Rectal smooth muscle tissue (tissue), 1 donor: ENCODE measurements around the gene TAC4.

Experiments used
- H3K27ac ChIP-seq: one replicate; pipeline ENCODE4 v1.7.0; 2013; ENCODE audit warnings: low read depth, low read length, inconsistent platforms
- H3K27me3 ChIP-seq: one replicate; pipeline ENCODE4 v1.7.0; 2013; ENCODE audit warnings: low read length; ENCODE audit not compliant: control insufficient read depth, insufficient read depth
- H3K36me3 ChIP-seq: one replicate; pipeline ENCODE4 v1.7.0; 2013; ENCODE audit warnings: low read length; ENCODE audit not compliant: control insufficient read depth, insufficient read depth
- H3K4me1 ChIP-seq: one replicate; pipeline ENCODE4 v1.7.0; 2013; ENCODE audit warnings: low read length; ENCODE audit not compliant: control insufficient read depth, insufficient read depth
- H3K4me3 ChIP-seq: one replicate; pipeline ENCODE4 v1.7.0; 2013; ENCODE audit warnings: low read length
- H3K9ac ChIP-seq: one replicate; pipeline ENCODE4 v1.7.0; 2013; ENCODE audit warnings: low read length

TAC4 gene

DNA sequence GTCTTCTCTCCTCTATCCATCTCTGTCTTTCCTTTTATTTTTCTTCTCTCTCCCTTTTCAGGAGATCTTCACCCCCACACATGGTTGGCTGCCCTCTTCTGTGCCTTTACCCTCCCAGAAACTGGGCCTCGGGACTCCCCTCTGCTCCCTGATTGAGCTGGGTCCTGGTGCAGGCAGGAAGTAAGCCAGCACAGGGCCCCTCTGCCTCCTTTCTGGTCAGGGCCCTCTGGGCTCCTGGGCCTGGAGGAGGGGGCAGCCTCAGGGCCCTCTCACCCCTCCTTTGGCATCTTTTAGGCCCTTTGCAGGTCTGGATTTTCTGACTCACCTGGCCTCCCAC, 21.1 kb upstream of the TAC4 start:
- Histone ChIP-seq H3K27me3 (peaks cover 4% of the 10 kb centered on the region), H3K9ac (no peak overlapping the region), H3K4me3 (no peak overlapping the region), H3K36me3 (no peaks in the 10 kb centered on the region), H3K4me1 (no peaks in the 10 kb centered on the region), H3K27ac (no peak overlapping the region)

GRCh38 chr17:49866882-49867413, 19.1 kb upstream of the TAC4 start:
- no peak overlapping the region for H3K27ac ChIP-seq
- H3K27me3 ChIP-seq = no peaks in the 10 kb centered on the region
- no peak overlapping the region for H3K4me3 ChIP-seq
- no peaks in the 10 kb centered on the region for H3K36me3 ChIP-seq
- no peak overlapping the region for H3K9ac ChIP-seq
- no peaks in the 10 kb centered on the region for H3K4me1 ChIP-seq

- no peaks in the 10 kb centered on the region for H3K27me3 ChIP-seq
- H3K9ac ChIP-seq = no peak overlapping the region
Observed at GRCh38 chr17:49866019-49866380, 18.1 kb upstream of the TAC4 start.

DNA sequence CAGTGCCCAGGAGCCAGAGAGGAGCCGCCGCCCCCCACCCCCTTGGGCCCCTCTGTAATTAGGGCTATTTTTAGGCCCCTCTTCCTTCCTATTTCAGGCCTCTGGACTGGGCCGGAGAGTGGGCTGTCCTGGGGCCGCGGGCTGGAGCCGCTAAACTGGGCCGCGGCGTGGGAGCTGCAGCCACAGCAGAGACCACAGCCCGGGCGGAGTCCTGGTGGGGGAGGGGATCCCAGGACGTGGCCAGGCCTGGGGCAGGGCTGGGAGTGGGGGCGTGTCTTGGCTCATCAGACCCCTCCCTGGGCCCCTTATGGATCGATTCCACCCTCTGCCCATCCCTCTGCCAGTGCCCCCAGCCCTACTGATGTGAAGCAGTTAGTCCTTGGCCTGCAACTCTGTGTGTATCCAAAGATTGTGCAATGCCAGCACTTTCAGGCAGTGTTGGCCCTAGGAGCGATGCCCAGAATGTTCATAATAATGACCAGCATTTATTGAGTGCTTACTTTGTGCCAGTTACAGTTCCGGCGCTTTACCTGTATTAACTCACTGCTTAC, 15.0 kb upstream of the TAC4 start:
- Histone ChIP-seq H3K4me3 (no peak overlapping the region), H3K36me3 (no peaks in the 10 kb centered on the region)

More at GRCh38 chr17:49866019-49866380, 18.1 kb upstream of the TAC4 start:
- H3K36me3 ChIP-seq = no peaks in the 10 kb centered on the region
- no peaks in the 10 kb centered on the region for H3K4me1 ChIP-seq
- no peak overlapping the region for H3K4me3 ChIP-seq
- no peak overlapping the region for H3K27ac ChIP-seq

DNA sequence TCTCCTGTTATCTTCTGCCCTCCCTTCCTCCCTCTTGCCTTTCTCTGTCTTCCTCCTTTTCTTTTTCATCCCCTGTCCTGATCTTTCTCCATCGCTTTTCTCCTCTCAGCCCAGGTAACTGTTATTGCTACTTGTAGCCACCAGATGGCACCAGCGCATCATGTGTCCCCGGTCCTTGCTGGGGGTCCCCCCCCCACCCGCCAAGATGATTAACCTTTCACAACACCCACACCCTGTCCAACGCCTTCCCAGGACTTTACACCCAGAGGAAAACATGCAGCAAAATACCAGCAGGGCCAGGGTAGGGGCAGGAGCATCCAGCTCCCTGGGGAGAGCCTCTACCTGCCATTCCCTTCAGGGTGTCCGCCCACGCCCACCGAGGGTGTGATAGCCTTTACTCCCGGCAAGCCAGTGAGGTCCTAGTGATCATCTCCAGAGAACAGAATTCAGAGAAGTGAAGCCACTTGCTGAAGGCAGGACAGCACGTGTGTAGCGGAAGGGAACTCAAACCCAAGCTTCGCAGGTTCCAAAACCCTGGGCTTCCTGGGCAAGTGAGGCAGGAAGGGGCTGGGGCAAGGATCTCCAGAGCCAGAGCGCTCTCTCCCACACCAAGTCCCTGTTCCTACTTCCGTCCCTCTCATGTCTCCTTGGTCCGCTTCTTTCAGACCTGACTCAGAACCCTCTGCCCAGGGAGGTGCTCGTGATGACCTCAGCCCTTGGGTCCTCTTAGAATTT, 13.4 kb upstream of the TAC4 start:
- no peak overlapping the region for H3K4me3 ChIP-seq

More for the DNA sequence above, 15.0 kb upstream of the TAC4 start:
- Histone ChIP-seq H3K4me1 (no peaks in the 10 kb centered on the region), H3K9ac (no peak overlapping the region), H3K27me3 (no peaks in the 10 kb centered on the region), H3K27ac (no peak overlapping the region)

DNA sequence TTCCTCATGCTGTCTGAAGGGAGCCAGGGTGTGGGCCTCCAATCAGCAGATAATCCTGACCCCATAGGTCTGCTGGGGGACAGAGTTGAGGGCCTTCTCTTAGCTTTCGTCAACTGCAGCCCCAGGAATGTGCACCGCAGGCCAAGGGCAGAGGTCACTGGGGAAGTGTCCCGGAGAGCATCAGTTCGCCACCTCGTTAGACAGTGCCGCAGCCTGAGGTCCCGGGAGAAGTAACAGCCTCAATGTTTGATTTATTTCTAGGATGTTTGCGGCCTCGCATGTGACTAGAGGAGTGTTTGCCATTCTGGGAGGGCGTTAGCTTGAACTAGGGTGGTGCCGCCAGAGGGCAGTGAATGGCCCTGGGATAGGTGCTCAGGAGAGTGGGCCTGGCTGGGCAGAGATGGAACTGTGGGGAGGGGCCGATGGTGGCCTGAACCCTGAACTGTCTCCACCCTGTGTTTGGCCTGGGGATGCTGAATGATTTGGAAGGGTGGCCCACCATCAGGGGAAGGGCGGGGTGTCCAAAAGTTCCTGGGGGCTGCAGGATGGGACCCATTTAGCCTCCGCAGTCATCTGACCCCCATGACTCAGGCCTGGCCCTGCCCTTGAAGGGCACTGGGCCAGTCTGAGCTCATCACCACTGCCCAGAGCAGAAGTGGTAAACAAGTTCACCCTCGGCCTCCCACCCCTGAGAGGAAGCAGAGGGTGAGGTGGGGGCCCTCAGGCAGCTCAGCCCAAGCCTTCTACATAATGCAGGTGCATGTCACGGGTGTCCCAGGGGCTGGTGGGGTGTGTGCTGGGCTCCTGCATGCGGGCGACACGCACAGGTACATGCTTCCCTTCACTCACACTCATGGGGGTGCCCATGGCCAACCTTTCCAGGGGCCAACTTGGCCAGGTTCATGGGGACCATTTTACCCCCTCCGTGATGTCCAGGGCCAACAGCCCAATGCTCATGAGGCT, 12.4 kb upstream of the TAC4 start:
- H3K9ac ChIP-seq = no peak overlapping the region
- no peaks in the 10 kb centered on the region for H3K4me1 ChIP-seq
- H3K27ac ChIP-seq = no peak overlapping the region
- H3K4me3 ChIP-seq = no peak overlapping the region
- H3K27me3 ChIP-seq = no peaks in the 10 kb centered on the region
- H3K36me3 ChIP-seq = no peaks in the 10 kb centered on the region

More for the DNA sequence above, 13.4 kb upstream of the TAC4 start:
- no peak overlapping the region for H3K9ac ChIP-seq
- no peaks in the 10 kb centered on the region for H3K4me1 ChIP-seq
- no peaks in the 10 kb centered on the region for H3K36me3 ChIP-seq
- no peak overlapping the region for H3K27ac ChIP-seq
- no peaks in the 10 kb centered on the region for H3K27me3 ChIP-seq

DNA sequence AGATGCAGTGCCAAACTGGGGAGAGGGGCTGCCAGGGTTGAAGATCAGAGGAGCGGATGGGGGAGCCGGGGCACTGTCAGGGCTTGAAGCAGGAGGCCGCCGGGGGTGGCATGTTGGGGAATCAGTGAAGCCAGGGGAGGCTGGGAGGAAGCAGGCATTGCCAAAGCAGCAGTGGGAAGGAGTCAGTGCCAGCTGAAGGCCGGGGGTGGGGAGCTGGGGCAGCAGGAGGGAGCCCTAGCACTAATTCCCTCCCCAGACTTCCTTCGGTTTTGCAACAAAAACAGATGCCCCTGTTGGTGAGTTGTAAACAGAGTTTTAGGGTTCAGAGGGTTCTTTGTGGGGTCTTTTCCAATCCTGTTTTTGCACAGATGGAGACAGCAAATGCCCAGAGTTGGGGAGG, 10.9 kb upstream of the TAC4 start:
- Histone ChIP-seq H3K4me3 (no peak overlapping the region), H3K4me1 (no peaks in the 10 kb centered on the region), H3K27ac (no peak overlapping the region), H3K9ac (no peak overlapping the region), H3K36me3 (no peaks in the 10 kb centered on the region), H3K27me3 (no peaks in the 10 kb centered on the region)

DNA sequence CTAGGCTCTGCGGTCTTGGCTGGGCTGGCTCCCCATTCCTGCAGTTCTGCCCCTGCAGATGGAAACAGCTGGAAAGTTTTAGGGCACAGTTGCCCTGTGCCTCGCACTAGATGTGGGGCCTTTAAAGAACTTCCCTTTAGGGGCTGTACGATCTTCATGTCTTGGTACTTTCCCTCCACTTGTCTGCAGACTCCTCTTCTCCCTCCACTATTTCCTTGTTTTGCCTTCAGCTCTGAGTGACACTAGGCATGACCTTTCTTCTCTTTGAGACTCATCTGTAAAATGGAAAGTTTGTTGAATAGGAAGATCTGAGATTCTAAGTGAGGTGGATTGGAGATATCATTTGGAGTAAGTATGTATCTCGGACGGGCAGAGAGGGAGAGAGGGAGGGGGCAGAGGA, 6.3 kb upstream of the TAC4 start:
- Histone ChIP-seq H3K27ac (no peak overlapping the region), H3K36me3 (no peaks in the 10 kb centered on the region), H3K27me3 (peaks cover 3% of the 10 kb centered on the region), H3K4me1 (peaks cover 4% of the 10 kb centered on the region), H3K4me3 (no peak overlapping the region), H3K9ac (no peak overlapping the region)

GRCh38 chr17:49853470-49854015, 5.7 kb upstream of the TAC4 start:
- Histone ChIP-seq H3K27ac (no peak overlapping the region), H3K27me3 (peaks cover 3% of the 10 kb centered on the region), H3K4me1 (peaks cover 4% of the 10 kb centered on the region), H3K9ac (no peak overlapping the region), H3K36me3 (no peaks in the 10 kb centered on the region), H3K4me3 (no peak overlapping the region)

- no peaks in the 10 kb centered on the region for H3K36me3 ChIP-seq
- H3K9ac ChIP-seq = no peak overlapping the region
- H3K4me1 ChIP-seq = peaks cover 4% of the 10 kb centered on the region
- H3K27me3 ChIP-seq = peaks cover 3% of the 10 kb centered on the region
- H3K27ac ChIP-seq = no peak overlapping the region
- peak overlapping the region; percentile 78 for H3K4me3 ChIP-seq
Observed at GRCh38 chr17:49851387-49852291, 3.8 kb upstream of the TAC4 start.

DNA sequence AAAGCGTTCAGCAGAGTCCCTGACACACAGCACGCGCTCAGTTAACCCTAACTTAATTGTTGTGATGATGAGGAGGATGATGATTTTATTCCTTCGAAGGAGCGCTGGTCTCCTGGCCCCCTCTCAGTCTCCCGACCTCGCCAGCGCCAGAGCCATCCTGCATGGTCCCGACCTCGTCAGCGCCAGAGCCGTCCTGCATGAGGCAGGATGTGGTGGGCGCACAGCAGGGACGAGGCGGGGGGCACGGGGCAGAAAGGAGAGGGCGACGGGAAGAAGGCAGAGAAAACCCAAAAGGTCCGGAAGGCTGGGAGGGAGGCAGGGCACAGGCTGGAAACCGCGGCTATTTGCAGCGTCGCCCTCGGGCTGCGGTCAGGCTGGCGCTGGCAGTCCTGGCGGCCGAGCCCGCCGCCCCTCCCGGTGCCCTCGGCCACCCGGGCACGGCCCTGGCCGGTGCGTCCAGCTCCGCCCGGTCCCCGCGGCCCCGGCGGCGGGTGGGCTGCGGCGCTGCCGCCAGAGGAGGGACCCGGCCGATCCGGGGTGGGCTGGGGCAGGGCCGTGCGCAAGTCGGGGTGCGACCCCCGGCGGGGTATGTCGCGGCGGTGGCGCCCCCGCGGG, 3.0 kb upstream of the TAC4 start:
- Histone ChIP-seq H3K4me3 (peak overlapping the region; percentile 78), H3K4me1 (peaks cover 4% of the 10 kb centered on the region), H3K27ac (no peak overlapping the region), H3K9ac (no peak overlapping the region), H3K27me3 (peaks cover 3% of the 10 kb centered on the region), H3K36me3 (no peaks in the 10 kb centered on the region)
